GM03348 (cell line): ENCODE data around the gene LRRC8E.
A peak's percentile ranks its signal among the peaks of the same experiment; 100 is the strongest.

Experiments used
- DNase-seq: peaks from one replicate; pipeline ENCODE4 v3.0.0; 2012; ENCODE audit warnings: low spot score

LRRC8E gene

DNA sequence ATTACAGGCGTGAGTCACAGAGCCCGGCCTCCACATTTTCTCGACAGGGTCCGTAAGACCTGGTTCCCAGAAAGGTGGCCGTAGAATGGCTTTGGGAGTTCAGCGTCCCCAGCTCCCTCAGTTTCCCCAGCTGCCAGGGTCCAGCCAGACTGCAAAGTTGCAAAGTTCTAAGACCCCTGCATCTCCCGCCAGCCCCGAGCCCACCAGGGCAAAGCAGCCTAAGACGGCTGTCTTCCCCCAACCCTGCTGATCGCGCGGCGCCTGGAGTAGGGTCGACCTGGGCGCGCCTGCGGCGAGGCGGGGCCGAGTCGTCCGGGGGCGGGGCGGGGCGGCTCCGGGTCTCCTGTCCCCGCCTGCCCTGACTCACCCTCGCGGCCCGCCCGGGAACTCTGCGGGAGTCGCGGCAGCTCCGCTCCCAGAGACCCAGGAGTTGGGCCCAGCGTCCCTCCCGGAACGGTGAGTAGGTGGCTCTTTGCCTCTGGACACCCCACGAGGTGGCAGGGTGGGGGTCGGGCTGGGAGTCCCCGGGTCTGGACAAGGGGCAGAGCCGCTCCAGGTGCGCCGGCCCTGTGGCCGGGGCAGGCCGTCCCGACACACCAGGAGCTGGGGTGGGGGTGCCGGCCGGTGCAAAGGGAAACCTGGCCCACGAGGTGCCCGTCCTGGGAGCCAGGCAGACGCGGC, at the start of gene LRRC8E:
Gene LRRC8E (plus strand): TSS at position 366 of the 681 bp plus-strand sequence. CDS start 7,094 bp downstream, outside the sequence.
- peak; percentile 82 for DNase-seq

DNA sequence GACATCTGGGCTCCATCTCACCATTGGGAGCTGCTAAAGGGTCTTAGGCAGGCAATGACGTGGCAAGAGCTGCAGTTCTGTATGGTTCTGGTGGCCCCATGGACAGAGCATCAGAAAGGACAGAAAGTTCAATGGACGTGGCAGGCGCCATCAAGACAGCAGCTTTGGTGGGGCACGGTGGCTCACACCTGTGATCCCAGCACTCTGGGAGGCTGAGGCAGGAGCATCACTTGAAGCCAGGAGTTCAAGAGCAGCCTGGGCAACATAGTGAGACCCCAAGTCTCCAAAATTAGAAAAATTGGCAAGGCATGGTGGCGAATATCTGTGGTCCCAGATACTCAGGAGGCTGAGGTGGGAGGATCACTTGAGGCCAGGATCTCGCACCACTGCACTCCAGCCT, 48.8 kb upstream of the LRRC8E start:
- DNase-seq: no peak

GRCh38 chr19:7840629-7841028, 47.7 kb upstream of the LRRC8E start:
- DNase-seq: no peak

GRCh38 chr19:7841751-7842660, 46.3 kb upstream of the LRRC8E start:
- DNase-seq: no peak

DNA sequence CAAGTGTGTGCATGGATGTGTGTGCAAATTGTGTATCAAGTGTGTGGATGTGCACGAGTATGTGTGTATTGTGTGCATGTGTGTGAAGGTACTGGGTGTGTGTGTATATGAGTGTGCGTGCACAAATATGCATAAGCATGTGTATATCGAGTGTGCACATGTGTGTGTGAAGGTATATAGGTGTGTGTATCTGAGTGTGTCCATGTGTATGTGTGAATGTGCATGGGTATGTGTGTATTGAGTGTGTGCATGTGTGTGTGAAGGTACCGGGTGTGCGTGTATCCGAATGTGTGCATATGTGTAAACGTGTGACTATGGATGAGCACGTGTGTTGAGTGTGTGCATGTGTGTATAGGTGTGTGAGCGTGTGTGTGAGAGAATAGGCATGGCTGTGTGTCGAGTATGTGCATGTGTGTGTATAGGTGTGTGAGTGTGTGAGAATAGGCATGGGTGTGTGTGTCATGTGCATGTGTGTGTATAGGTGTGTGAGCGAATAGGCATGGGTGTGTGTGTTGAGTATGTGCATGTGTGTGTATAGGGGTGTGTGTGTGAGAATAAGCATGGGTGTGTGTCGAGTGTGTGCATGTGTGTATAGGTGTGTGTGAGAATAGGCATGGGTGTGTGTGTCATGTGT, 45.5 kb upstream of the LRRC8E start:
- no peak for DNase-seq

DNA sequence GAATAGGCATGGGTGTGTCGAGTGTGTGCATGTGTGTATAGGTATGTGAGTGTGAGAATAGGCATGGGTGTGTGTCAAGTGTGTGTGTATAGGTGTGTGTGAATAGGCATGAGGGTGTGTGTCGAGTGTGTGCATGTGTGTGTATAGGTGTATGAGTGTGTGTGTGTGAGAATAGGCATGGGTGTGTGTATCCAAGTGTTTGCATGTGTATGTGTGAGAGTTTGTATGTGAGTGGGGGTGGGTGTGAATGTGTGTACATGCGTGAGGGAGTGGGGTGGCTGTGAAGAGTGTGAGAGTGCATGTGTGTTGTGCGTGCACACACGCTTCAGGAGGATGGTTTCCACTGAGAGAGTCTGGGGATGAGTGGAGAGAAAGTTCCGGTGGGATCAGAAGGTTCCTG, 44.8 kb upstream of the LRRC8E start:
- DNase-seq: no peak

DNA sequence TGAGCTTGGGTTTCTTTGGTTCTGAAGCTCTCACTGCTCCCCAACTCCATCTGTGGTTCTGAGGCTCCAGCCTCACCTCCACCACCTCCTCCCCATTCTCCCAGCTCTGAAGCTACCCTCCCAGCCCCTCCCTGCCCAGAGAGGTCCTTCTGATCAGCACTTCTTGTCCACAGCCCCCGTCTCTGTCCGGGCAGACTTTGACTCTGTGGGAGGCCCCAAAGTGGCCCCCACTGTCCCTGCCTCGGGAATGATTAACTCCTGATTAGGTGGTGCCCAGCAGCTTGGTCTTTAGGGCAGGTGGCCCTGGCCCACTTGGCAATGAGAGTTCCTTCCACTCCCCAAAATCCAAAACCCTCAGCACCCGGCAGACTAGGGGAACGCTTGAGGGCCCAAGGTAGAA, 43.9 kb upstream of the LRRC8E start:
- no peak for DNase-seq

- no peak for DNase-seq
These were observed 43.4 kb upstream of the LRRC8E start for GRCh38 chr19:7844951-7845350.

DNA sequence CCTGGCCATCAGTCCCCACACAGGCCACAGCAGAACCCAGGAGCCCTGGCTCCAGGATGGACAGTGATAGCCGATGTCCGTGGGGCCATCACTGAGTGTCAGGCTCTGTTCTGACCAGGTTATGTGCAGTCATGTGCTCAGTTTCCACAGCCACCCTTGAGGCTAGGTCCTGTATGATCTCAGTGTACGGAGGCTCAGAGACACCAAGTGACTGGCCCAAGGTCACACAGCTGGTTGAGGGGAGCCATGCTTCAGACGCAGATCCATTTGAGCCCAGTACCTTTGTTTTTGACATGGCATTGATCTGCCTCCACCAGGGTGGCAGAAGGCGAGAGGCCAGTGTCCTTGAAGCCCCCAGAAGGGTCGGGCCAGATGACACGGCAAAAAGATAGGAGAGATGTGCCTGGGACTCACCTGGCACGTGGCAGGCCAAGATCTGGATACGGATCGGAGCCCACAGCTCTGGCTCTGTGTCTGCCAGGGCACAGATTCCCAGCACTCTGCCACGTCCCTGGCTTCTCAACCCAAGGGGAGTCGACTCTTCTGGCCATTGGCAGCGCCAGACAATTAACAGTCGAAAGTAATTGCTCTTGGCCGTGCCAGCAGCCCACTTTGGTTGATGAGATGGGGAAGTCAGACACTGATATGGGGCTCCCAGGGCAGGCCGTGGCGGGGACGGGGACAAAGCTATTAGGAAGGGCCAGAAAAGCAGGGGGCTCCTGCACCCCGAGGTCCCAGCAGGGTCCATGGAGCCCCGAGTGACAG, 42.7 kb upstream of the LRRC8E start:
- DNase-seq: no peak

DNA sequence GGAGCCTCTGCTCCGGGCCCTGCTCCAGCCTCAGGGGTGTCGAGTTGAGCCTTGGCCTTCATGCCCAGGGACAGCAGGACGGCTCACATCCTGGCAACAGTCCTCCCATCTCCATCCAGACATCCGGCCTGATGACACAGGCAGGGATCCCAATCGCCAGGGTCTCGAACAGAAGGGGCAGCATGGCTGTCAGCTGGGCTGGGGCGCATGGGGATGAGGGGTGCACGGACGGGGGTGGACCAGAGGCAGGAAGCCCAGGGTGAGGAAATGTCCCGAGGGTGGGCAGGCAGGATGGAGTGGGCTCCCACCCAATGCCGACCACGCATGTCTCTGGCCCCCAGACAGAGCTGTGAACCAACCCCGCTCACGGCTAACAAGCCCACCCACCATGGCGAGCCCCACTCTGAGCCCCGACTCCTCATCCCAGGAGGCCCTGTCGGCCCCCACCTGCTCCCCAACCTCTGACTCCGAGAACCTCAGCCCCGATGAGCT, 42.1 kb upstream of the LRRC8E start:
- no peak for DNase-seq

- no peak for DNase-seq
These were observed 40.6 kb upstream of the LRRC8E start for GRCh38 chr19:7847664-7848063.

GRCh38 chr19:7848779-7849457, 39.4 kb upstream of the LRRC8E start:
- DNase-seq: no peak

GRCh38 chr19:7849631-7849999, 38.7 kb upstream of the LRRC8E start:
- no peak for DNase-seq

GRCh38 chr19:7850000-7850813, 38.1 kb upstream of the LRRC8E start:
- DNase-seq: no peak

DNA sequence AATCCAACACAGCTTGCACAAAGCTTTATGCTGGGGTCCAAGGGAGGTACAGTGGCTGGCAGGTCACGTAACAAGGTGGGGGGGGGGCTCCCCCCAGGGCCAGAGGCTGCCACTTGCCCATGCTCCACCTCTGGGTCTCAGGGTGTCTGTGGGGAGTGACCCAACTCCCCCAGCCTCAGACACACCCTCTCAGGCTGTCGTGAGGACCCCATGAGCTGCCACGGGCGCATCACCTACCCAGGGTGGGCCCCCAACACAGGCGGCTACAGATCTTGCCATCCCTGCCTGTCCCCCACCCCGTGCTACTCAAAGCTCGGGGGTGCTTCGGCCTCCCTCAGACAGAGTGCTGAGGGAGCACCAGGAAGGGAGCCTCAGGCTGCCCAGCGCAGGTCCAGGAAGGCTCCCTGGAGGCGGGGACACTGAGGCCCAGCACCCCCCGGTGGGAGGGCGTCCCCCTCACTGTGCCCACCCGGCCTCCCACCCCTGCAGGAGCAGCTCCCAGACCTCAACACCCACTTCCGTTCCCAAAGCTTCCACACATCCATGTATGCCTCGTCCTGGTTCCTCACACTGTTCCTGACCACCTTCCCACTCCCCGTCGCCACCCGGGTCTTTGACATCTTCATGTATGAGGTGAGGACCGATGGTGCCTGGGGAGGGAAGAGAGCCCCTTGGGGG, 37.2 kb upstream of the LRRC8E start:
- DNase-seq: no peak

DNA sequence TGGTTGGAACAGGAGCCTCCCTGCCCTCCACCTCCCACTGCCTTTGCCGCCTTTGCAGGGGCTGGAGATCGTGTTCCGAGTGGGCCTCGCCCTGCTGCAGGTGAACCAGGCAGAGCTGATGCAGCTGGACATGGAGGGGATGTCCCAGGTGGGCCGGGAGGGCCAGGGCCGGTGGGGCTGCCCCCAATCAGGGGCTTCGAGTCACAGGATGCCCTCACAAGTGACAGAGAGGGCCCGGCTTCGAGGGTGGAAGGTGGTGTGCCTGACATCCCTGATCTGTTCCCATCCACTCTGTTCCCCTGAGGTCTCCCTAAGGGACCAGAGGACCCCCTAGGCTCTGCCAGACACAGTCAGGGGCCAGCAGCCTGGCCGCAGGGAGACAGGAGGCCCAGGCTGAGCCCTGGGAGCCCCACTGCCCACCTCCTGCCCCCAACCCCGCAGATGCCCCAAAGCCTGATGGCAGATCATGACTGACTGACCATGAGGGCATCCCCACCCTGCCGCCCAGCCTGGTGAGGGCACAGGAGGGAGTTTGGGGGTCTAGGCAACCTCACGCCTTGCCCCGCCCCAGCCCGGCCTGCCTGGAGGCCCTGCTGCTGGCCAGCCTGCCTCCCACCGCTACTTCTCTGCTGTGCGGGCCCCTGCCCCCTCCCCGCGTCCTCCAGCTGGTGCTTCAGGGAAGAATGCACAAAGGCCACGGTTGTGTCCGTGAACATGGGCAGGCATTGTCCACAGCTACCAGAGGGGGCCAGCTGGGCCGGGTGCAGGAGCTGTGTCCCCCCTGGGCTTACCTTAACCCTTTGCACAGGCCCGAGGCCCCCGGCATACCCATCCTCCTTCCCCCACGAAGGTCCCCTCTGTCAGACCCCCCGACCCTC, 36.4 kb upstream of the LRRC8E start:
- DNase-seq: no peak

- DNase-seq: peak; percentile 91
These were observed 35.2 kb upstream of the LRRC8E start for GRCh38 chr19:7852851-7853769.

DNA sequence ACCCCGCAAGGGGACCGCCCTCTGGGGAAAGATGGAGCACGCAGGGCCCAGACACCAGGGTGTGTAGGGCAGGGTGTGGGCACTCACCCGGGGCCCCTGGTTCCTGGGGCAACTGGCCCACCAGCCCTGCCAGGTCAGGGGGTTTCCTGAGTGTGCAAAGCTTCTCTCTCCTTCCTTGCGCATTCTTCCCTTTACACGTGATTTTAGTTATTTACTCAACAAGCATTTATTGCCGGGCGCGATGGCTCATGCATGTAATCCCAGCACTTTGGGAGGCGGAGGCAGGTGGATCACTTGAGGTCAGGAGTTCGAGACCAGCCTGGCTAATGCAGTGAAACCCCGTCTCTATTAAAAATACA, 34.6 kb upstream of the LRRC8E start:
- DNase-seq: no peak
